ENCODE results near the gene PDE9A.

GRCh38 chr21:42666925-42667324 is 13.5 kb downstream of the PDE9A start:
- no peak for TF ChIP-seq CTCF (IDR thresholded peaks at IDR 0.05)
- no peak for TF ChIP-seq GATA3 (IDR thresholded peaks at IDR 0.05; ENCODE audit: borderline replicate concordance)
- no peak for TF ChIP-seq EP300 (IDR thresholded peaks at IDR 0.05)
- TF ChIP-seq PHF8 (IDR thresholded peaks at IDR 0.05; ENCODE audit: borderline replicate concordance, low read depth), result no peak
- no peak for TF ChIP-seq POLR2A (IDR thresholded peaks at IDR 0.05; ENCODE audit: low read length)
- TF ChIP-seq SMC3 (IDR thresholded peaks at IDR 0.05), result no peak
- TF ChIP-seq MAX (IDR thresholded peaks at IDR 0.05), result no peak
- no peak for TF ChIP-seq TP53 (CRISPR knock-in tag; IDR thresholded peaks at IDR 0.05)

All from A549 (cell line).